Osteoblast (primary cell): Measurements from ENCODE around the gene DENND1A. TPM values are rescaled to one million over a fixed set of nuclear protein-coding genes. Genes with fewer than 3 reads are reported as not detected.

Experiments used
- DNase-seq: peaks from one replicate; pipeline ENCODE4 v3.0.0; 2011; ENCODE audit warnings: low spot score, mixed read lengths; ENCODE audit not compliant: insufficient read length; ENCODE audit errors: missing footprints
- H2AFZ ChIP-seq: 2 replicates; pipeline ENCODE4 v1.6.0; 2011; ENCODE audit warnings: mild to moderate bottlenecking, low read length
- H3K27ac ChIP-seq: 2 replicates; pipeline ENCODE4 v1.5.1; 2011; ENCODE audit warnings: mild to moderate bottlenecking, low read depth, low read length, moderate library complexity
- H3K27me3 ChIP-seq: 2 replicates; pipeline ENCODE4 v1.6.0; 2012; ENCODE audit warnings: mild to moderate bottlenecking, control low read depth, inconsistent platforms, low read length, moderate library complexity; ENCODE audit not compliant: insufficient read depth
- H3K36me3 ChIP-seq: 2 replicates; pipeline ENCODE4 v1.5.1; 2011; ENCODE audit warnings: mild to moderate bottlenecking, low read length, control low read depth, moderate library complexity; ENCODE audit not compliant: insufficient read depth
- H3K4me1 ChIP-seq: 2 replicates; pipeline ENCODE4 v1.5.1; 2011; ENCODE audit warnings: mild to moderate bottlenecking, low read length, control low read depth, moderate library complexity; ENCODE audit not compliant: insufficient read depth
- H3K4me2 ChIP-seq: 2 replicates; pipeline ENCODE4 v1.6.0; 2011; ENCODE audit warnings: mild to moderate bottlenecking, low read length; ENCODE audit not compliant: insufficient read depth
- H3K4me3 ChIP-seq: fragments of 200-600 bp; sonication (generic); 3 replicates; pipeline ENCODE4 v1.5.1; 2012; ENCODE audit warnings: mild to moderate bottlenecking, low read length, inconsistent platforms; ENCODE audit not compliant: insufficient read depth
- H3K79me2 ChIP-seq: 2 replicates; pipeline ENCODE4 v1.6.0; 2012; ENCODE audit warnings: mild to moderate bottlenecking, low read length, control low read depth, inconsistent platforms; ENCODE audit not compliant: insufficient read depth
- H3K9me3 ChIP-seq: 2 replicates; pipeline ENCODE4 v1.5.1; 2011; ENCODE audit warnings: low read depth, low read length, control low read depth
- H4K20me1 ChIP-seq: 2 replicates; pipeline ENCODE4 v1.6.0; 2012; ENCODE audit warnings: mild to moderate bottlenecking, low read length, control low read depth; ENCODE audit not compliant: insufficient read depth
- total RNA-seq: library from RNA; depleted of rRNA; stranded (reverse); fragments of >200 nt; gene quantifications from 2 replicates; pipeline ENCODE4 v1.2.3, GENCODE V29; 2012
- TF ChIP-seq, protein P1 (sequence below): IDR thresholded peaks from 2 replicates; pipeline ENCODE4 v1.5.1; 2011; ENCODE audit warnings: mild to moderate bottlenecking, low read depth, low read length, moderate library complexity; ENCODE audit errors: extremely low read depth

DENND1A gene
- total RNA-seq, 1 donor: 14.1 TPM

DNA sequence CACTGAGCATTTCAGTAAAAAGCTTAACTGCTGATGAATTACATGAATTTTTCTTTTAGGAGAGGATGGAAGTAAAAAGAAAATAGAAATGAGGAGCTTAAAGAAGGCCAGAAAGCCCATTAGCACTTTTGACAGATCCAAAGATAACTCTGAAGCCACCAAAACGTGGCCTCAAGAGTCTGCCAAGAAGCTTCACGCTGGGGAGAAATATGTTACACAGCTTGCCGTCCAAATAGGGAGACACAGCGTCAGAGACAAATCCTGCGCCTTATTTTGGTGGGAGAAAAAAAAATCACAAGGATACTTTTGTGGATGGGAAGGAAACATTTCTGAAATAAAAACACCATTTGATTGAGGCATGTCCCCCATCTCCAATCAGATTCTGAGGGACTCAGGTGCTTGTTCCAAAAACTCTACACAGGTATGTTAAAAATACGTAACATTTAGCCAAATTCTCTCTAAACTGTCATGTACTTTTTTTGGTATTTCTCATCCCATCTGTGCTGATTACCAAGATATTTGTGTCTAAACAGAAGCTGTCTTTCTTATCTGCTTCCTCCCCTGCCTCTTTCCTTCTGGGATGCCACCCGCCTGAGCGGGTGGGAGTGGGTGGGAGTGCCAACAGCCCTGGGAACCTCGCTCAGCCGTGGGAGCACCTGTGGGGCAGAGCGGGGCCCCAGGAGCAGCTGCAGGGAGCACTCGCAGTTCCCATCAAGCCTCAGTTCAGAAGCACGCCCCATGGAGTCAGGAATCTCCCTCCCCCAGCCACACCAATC lies 275.5 kb downstream of the DENND1A start:
- no peak overlapping the region for H3K4me3 ChIP-seq
- no peak for DNase-seq
- no peaks in the 10 kb centered on the region for H3K36me3 ChIP-seq
- peaks cover 3% of the 10 kb centered on the region for H4K20me1 ChIP-seq
- TF ChIP-seq, protein P1, sequence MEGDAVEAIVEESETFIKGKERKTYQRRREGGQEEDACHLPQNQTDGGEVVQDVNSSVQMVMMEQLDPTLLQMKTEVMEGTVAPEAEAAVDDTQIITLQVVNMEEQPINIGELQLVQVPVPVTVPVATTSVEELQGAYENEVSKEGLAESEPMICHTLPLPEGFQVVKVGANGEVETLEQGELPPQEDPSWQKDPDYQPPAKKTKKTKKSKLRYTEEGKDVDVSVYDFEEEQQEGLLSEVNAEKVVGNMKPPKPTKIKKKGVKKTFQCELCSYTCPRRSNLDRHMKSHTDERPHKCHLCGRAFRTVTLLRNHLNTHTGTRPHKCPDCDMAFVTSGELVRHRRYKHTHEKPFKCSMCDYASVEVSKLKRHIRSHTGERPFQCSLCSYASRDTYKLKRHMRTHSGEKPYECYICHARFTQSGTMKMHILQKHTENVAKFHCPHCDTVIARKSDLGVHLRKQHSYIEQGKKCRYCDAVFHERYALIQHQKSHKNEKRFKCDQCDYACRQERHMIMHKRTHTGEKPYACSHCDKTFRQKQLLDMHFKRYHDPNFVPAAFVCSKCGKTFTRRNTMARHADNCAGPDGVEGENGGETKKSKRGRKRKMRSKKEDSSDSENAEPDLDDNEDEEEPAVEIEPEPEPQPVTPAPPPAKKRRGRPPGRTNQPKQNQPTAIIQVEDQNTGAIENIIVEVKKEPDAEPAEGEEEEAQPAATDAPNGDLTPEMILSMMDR: no peak
- no peak overlapping the region for H3K27ac ChIP-seq
- no peaks in the 10 kb centered on the region for H3K27me3 ChIP-seq
- H3K9me3 ChIP-seq: no peaks in the 10 kb centered on the region
- no peaks in the 10 kb centered on the region for H3K79me2 ChIP-seq
- H3K4me2 ChIP-seq: no peak overlapping the region
- H2AFZ ChIP-seq: no peak overlapping the region
- H3K4me1 ChIP-seq: peaks cover 5% of the 10 kb centered on the region

GRCh38 chr9:123652416-123652815 lies 277.5 kb downstream of the DENND1A start:
- Histone ChIP-seq H3K4me1 (peaks cover 5% of the 10 kb centered on the region), H4K20me1 (peaks cover 3% of the 10 kb centered on the region), H3K79me2 (no peaks in the 10 kb centered on the region), H3K4me3 (no peak overlapping the region), H3K9me3 (no peaks in the 10 kb centered on the region), H3K27me3 (no peaks in the 10 kb centered on the region), H3K36me3 (no peaks in the 10 kb centered on the region), H3K4me2 (no peak overlapping the region), H2AFZ (no peak overlapping the region), H3K27ac (no peak overlapping the region)
- TF ChIP-seq, protein P1: no peak
- no peak for DNase-seq

GRCh38 chr9:123651871-123652270 lies 278.1 kb downstream of the DENND1A start:
- H2AFZ ChIP-seq: no peak overlapping the region
- no peak overlapping the region for H3K4me2 ChIP-seq
- no peak overlapping the region for H3K4me3 ChIP-seq
- peaks cover 2% of the 10 kb centered on the region for H3K4me1 ChIP-seq
- DNase-seq: no peak
- TF ChIP-seq, protein P1: no peak
- H3K36me3 ChIP-seq: no peaks in the 10 kb centered on the region
- peaks cover 3% of the 10 kb centered on the region for H4K20me1 ChIP-seq
- H3K79me2 ChIP-seq: no peaks in the 10 kb centered on the region
- H3K27me3 ChIP-seq: no peaks in the 10 kb centered on the region
- H3K9me3 ChIP-seq: no peaks in the 10 kb centered on the region
- H3K27ac ChIP-seq: no peak overlapping the region

- H3K4me3 ChIP-seq: no peak overlapping the region
- no peaks in the 10 kb centered on the region for H3K27me3 ChIP-seq
- no peak overlapping the region for H3K27ac ChIP-seq
- H3K9me3 ChIP-seq: no peaks in the 10 kb centered on the region
- DNase-seq: no peak
- no peak overlapping the region for H3K4me2 ChIP-seq
- H4K20me1 ChIP-seq: no peaks in the 10 kb centered on the region
- no peak overlapping the region for H2AFZ ChIP-seq
- no peaks in the 10 kb centered on the region for H3K36me3 ChIP-seq
- no peaks in the 10 kb centered on the region for H3K79me2 ChIP-seq
- no peaks in the 10 kb centered on the region for H3K4me1 ChIP-seq
- TF ChIP-seq, protein P1: no peak
Measured at GRCh38 chr9:123651273-123651672, 278.7 kb downstream of the DENND1A start.
